T47D (cell line): ENCODE measurements around the gene ITGB3.

ENCODE experiments used
- DNase-seq, 2 experiments: peaks; one replicate each; pipeline versions ENCODE4 v3.0.0 to v3.0.0-alpha.2; 2011 to 2012; ENCODE audit warnings: low read depth in 1 of 2, low spot score in 1 of 2
- JUND ChIP-seq: IDR thresholded peaks from 2 replicates; pipeline ENCODE4 v1.6.1; 2012; ENCODE audit warnings: low read depth
- in situ Hi-C: cut with HindIII; loops from 2 replicates; pipeline ENCODE4 v1.10.0; 2016; ENCODE audit warnings: low sequenced_read_pairs, low pct_unique_long_range_greater_than_20kb

The ITGB3 gene

DNA sequence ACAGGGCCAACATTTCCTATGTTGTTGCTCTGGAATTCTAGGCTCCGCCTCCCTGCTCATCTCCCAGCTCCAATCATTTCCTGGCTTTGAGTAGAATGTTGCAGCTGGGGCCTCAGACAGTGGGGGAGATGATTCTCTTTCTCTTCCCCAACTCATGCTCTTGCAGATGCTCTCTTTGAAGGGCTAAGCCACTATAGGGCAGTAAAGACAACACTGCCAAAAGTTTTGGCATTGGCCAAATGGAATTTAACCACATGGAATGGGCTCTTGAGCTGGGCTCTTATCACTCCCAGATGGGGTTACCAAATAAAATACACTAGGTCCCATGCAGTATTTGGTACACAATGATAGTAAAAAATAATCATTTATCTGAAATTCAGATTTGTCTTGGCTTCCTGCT is 50.6 kb downstream of the ITGB3 start:
- TF ChIP-seq JUND, result no peak
- DNase-seq, result no peak
- in situ Hi-C loops, result no loop called here

DNA sequence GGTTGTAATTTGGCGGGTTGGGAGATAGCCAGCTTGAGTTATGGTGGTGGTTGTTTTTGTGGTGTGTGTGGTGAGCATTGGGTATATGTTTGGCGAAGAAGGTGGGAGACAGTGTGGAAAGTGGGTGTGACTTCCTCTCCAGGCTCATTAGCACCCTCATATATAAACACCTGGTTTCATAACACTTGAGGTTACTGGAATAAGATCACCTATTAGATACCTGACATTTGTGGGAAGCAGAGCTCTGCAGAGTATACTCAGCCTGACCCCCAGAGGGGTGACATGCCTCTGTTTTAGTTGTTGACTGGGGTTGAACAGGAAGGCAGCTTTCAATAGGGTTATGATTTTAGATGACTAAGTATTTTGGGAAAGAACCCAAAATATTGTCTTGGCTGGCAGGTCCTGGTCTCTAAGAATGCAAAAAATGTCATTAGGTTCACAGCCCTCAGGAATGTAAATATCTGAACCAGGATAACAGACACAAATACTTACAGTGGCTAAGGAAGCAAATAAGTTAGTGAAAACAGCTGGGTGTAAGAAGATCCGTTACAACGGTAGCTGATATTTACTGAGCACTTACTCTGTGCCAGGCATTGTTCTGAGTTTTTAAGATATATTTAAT is 51.8 kb downstream of the ITGB3 start:
- in situ Hi-C loops, result no loop called here
- DNase-seq, result peak in 1 of 2 experiments; percentile 85
- no peak; the same call in 1 of the 2 replicates for TF ChIP-seq JUND

GRCh38 chr17:47310186-47310733 is 56.6 kb downstream of the ITGB3 start:
- in situ Hi-C loops, result no loop called here
- no peak for DNase-seq
- no peak for TF ChIP-seq JUND

DNA sequence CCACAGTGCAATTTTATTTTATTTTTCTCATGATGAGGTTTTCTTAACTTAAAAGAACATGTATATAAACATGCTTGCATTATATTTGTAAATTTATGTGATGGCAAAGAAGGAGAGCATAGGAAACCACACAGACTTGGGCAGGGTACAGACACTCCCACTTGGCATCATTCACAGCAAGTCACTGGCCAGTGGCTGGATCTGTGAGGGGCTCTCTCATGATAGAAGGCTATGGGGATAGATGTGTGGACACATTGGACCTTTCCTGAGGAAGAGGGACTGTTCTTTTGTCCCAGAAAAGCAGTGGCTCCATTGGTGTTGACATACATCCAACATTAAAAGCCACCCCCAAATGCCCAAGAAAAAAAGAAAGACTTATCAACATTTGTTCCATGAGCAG is 57.8 kb downstream of the ITGB3 start:
- DNase-seq, result no peak
- TF ChIP-seq JUND, result no peak
- in situ Hi-C loops, result no loop called here

DNA sequence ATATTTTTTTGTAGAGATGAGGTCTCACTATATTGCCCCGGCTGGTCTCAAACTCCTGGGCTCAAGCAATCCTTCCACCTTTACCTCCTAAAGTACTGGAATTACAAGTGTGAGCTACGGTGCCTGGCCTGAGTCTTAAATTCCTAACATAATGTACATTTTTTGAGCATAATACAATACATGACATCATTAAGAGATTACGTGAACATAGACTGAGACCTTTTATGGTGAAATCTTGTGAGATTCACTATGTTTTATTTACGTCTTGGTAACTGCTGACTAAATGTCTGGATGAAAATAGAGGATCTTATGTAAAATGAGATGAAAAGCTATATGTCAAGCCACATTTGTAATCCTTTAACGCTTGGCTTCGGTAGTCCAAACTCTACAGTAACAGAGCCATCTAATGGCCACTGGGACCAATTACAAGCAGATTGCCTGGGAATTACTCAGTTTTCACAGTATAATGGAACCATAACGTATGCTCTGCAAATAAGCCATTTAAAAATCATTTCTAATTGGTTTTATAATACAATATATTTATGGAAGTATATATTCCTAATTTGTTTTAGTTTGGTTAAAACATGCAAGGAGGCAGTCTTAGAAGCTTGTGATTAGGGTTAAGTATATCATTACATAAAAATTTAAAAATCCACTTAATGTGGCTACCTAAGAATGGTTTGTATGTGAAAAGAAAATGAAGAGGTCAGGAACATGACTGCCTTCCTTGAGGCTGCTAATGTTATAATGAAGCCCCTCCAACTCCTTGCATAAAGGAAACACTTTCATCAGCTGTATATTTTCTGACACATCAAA is 62.0 kb downstream of the ITGB3 start:
- no peak for TF ChIP-seq JUND
- in situ Hi-C loops, result no loop called here
- DNase-seq, result peak; percentile 55 to 80

DNA sequence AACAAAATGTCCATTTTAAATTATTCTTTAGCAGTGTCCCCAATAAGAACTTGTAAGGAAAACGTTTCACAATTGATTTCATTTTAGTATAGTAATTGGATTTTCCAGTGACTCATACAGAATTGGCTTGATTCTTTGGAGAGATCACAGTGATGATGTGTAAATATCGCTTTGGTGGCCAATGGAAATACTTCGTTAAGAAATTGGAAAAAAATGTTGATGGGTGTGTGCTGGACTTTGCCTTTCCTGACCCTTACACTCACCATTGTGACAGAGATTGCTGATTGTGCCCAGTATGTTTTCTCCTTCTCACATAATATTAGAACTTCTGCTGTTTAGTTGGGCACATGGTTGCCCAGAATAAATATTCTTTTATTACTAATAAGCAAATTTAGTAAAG is 62.7 kb downstream of the ITGB3 start:
- in situ Hi-C loops, result no loop called here

GRCh38 chr17:47317119-47317518 is 63.5 kb downstream of the ITGB3 start:
- DNase-seq, result no peak
- in situ Hi-C loops, result no loop called here

More for the DNA sequence above, 62.7 kb downstream of the ITGB3 start:
- TF ChIP-seq JUND, result no peak
- no peak for DNase-seq

DNA sequence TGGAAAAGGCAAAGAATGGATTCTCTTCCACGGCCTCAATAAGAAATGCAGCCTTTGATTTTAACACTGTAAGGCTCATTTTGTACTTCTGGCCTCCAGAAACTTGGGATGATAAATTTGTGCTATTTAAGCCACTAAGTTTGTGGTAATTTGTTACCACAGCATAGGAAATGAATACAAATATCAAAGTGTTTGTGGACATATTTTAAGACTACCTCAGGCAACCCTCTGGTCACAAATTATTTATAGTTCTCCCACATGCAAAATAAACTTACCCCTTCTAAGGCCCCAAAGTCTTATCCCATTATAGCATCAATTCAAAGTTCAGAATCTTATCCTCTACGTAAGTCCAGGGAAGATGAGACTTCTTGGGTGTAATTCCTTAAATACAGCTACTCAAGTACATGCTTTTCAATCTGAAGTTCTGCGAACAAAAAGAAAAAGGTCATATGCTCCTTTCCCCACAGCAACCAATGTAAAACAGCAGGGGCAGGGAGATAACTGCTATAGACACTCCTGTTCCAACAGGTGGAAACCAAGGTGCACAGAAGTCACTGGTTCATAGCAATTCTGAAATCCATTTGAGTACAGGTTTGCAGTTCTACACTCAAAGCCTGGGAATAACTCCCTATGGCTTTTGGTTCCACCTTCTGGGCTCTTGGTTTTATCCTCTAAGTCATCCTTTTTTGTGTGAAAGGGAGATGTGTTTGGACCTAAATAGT is 64.7 kb downstream of the ITGB3 start:
- peak in 1 of 2 experiments; percentile 28 for DNase-seq
- in situ Hi-C loops, result no loop called here
- TF ChIP-seq JUND, result no peak

More at GRCh38 chr17:47317119-47317518, 63.5 kb downstream of the ITGB3 start:
- no peak for TF ChIP-seq JUND

DNA sequence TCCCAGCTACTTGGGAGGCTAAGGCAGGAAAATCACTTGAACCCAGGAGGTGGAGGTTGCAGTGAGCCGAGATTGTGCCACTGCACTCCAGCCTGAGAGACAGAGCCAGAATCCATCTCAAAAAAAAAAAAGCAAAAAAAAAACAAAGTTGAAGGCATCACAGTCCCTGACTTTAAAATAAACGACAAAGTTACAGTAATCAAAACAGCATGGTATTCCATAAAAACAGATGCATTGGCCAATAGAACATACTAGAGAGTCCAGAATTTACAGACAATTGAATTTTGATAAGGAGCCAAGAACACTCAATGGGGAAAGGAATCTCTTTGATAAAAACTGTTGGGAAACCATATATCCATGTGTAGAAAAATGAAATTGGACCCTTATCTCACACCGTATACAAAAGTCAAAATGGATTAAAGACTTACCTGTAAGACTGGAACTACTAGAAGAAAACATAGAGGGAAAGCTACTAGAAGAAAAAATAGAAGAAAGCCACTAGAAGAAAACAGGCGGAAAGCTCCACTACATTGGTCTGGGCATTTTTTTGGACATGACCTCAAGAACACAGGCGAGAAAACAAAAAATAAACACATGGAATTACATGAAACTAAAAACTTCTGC is 67.4 kb downstream of the ITGB3 start:
- in situ Hi-C loops, result no loop called here

DNA sequence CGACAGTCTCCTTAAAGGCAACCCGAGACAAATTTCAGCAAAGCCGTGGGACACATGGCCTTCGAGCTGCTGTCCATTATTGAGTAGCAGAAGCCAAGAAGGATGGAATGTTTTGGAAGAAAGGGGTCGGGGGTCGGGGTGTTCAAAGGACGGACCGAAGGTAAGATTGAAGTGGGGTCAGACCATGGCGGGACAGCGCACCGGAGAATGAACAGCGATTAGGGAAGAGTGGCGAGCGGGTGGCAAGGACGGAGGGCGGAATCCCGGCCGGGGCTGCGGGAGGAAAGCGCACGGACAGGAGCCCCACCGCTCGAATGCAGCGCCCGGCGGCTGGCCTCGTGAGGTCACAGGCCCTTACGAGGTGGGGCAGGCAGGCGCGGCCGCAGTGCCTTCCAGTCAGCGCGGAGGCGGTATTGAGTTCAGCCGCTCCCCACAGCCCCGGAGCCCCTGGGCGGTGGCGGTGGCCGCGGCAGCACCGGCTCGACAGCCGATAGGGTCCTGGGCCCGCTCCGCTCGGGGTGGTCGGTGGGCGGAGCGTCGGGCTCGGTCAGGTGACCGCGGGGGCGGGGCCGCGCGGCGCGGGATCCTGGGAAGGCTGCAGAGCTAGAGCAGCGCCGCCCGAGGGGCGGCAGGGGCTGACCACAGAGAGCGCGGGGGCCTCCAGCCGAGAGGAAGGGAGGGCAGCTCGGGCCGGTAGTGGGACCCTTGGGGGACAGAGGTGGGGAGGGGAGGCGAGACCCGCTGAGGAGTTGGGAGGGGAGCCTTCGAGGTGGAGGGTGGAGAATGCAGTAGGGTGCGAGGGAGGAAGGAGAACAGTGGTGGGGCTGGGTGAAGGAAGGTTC is 70.0 kb downstream of the ITGB3 start, which contains the start of gene EFCAB13:
TSS of gene EFCAB13 (plus strand) at position 574 of the 842 bp plus-strand sequence. CDS start 4,399 bp downstream, outside the sequence.
- in situ Hi-C loops, result no loop called here
- no peak for TF ChIP-seq JUND
- DNase-seq, result peak; percentile 87 to 94

More for the DNA sequence above, 67.4 kb downstream of the ITGB3 start:
- DNase-seq, result no peak
- no peak for TF ChIP-seq JUND
